TTC549 (cell line): ENCODE measurements around the gene APOC1.

ENCODE experiments used
- FAIRE-seq: peaks from 2 replicates; lab custom pipeline; 2012; peaks lifted over from hg19 to GRCh38; lab: Jason Lieb, UNC

APOC1 gene

DNA sequence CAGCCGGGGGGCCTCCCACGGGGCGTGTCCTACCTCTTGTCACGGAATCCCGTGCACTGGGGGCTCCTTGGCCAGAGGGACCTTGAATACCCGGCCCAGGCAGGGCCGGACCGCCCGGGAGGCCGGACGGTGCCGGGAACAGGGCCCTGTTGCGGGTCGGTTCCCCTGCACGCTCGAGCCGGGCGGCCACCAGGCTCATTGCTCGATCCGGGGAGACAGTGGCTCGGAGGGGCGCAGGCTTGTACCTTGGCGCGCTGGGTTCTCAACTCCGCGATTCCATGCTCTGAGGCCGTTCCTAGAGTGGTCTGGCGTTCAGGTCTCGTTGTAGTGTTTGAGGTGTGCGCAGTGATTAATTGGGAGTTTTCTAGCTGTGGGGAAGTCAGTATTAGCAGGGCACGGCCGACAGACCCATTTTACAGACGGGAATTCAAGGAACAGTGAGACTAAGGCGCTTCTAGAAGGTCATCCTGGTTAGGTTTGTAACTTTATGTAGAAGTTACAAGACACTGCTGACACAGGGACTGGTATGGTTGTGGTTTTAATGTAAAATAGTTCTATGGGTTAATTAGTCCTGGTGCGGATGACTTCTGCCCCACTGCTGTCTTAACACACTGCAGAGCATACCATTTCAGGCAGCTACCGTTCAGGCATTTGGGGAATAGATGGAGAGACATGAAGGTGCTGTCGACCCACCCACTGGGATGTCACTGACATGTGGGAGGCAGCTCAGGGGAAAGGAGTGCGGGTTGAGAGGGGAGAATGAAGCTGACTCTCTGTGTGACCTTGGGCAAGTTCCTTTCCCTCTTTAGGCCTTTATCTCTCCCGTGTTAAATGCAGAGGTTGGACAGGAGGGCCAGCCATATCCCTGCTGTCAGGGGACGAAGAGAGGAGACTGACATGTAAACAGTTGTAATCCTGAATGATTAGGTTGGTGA, 41.4 kb downstream of the APOC1 start:
- FAIRE-seq, result no peak

DNA sequence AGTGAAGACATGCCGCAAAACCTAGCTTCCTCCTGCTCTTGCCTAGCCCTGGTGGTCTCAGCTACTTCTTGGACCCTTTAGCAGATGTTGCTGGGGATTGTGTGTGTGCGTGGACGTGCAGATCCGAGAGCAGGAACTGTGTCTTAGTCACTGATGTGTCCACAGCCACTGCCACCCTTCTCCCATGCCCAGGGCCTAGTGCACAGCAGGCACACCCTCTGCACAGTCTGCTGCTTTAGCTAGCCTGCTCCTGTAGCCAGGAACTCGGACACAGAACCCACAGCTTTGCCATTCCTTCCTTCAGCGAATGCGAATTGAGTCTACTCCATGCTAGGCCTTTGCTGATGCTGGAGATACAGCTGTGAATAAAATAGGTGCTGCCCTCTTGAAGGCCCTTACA, 43.1 kb downstream of the APOC1 start:
- FAIRE-seq, result no peak

DNA sequence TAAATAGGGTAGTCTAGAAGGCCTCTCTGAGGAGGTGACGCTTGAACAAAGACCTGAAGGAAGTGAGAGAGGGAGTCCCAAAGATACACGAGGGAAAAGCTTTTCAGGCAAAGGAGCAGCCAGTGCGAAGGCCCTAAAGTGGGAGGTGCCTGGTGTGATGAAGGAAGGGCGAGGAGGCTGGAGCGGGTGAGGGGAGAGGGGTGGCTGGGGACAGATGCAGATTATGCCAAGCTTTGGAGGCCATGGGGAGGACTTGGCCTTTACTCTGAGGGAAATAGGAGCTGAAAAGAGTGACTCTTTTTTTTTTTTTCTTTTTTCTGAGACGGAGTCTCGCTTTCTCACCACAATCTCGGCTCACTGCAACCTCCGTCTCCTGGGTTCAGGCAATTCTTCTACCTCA, 43.7 kb downstream of the APOC1 start:
- no peak for FAIRE-seq

DNA sequence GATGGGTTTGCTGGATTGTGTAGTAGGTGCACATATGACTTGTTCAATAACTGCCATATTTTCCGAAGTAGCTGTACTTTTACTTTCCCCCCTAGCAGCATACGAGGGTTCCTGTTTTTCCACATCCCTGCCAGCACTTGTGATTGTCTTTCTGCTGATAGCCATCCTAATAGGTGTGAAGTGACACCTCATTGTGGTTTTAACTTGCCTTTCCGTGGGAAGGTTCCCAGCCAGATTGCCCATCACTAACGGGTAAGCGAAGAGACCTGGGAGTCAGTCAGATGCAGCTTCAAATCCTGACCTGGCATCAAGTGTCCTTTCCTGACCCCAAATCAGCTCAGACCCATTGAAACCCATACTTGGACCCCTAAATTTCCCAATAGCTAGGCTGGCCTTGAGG, 45.3 kb downstream of the APOC1 start:
- FAIRE-seq, result no peak

DNA sequence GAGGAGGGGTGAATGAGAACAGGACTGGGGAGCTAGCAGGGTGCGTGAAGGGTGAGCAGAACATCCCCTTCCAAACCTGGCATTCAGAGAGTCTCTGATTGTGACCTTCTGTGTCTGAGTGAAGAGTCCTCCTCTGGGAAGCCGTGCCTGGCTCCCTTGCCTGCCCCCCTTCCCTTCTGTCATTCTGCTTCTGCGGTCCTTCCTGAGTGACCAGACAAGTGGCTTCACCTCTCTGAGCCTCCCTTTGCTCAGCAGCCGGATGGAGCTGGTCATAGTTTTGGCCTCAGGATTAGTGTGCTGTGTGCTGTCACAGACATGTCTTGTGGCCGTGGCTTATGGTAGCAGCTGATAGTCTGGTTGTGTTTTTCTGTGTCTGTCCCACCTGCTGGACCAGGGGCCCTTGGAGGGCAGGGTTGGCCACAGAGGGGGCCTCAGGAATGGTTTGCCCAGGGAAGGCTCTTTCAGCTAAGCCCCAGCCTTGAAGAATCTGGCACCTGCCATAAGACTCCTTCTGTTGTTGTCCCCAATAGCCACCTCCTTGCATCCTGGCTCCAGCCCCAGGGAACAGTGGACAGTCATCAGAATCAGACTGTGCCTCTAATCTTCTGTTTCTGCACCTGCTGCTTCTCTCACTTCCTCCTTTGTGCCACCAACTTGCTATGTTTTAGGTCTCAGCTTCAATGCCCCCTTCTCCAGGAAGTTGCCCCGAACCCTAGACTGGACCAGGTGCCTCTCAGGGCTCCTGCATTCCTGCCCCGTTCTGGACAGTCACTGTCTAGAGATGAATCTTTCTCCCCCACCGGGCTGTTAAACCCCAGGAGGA, 46.7 kb downstream of the APOC1 start:
- FAIRE-seq, result no peak

DNA sequence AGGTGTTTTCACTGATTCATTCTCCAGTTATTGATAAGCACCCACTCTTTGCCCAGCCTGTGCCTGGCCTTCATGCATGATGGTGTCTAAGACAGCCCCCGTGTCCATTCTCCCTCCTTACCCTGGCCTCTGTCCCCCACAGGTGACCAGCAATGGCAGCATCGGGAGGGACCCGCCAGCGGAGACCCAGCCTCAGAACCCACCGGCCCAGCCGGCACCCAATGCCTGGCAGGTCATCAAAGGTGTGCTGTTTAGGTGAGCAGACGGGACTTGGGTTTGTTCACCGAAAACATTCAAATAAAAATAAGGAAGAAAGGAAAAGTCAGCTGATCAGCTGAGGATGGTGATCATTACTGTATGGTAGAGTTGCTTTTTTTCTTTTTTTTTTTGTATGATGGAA, 47.4 kb downstream of the APOC1 start:
- FAIRE-seq, result no peak

DNA sequence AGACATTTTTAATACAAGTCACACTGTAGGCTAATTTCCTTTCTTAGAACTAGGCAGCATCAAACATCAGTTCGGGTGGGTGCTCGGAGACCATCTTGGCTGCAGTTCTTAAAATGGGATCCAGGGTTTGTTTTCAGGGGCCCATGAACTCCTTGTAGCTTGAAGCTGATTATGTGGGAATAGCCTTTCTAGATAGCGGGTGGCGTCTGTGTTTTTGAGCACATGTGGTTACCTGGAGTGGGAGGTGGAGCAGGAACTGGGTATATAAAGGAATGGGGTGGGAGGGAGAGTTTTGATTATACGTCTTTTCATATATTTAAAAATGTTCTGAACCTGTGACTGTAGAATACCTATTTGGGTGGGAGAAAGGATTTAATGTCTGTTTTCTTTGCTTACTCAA, 53.7 kb downstream of the APOC1 start:
- no peak for FAIRE-seq

DNA sequence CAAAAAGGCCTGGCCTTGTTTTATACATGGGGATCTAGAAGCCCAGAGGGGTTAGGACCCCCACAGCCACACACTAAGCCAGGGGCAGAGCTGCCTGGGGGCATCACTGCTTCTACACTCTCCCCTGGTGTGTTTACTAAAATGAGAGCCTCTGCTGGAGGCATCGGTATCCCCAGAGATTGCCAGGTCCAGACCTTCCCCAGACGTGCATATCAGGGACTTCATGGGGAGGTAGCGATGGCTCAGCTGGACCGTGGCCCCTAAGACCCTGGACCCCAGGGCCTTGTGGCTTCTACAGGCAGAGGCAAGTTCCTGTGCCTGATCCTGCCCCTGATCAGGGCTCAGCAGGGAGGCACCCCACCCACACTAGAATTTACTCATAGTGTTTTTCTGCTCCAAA, 54.3 kb downstream of the APOC1 start:
- no peak for FAIRE-seq
